GM12878 (cell line): Measurements from ENCODE around the gene PARD6A. TPM values are rescaled to one million over a fixed set of nuclear protein-coding genes. Genes with fewer than 3 reads are reported as not detected.

Experiments used
- ATAC-seq: fragments of 200-7000 bp; cut with Tn5 transposase; 3 replicates; pipeline ENCODE4 v1.9.1; 2020; ENCODE audit warnings: mild to moderate bottlenecking, moderate library complexity
- BruUV-seq: library from RNA; stranded (reverse); fragments of 400-500 nt; replicated peaks from 2 replicates; lab custom pipeline; 2021; lab: Mats Ljungman, UMichigan
- CTCF ChIA-PET: fragments of 300-600 bp; sonication (Branson Sonifier 250); formaldehyde crosslinking; extraction: SDS; loops from one replicate; lab custom pipeline; 2021; ENCODE audit warnings: inconsistent platforms; lab: Yijun Ruan, JAX
- POLR2A ChIA-PET: fragments of 350-600 bp; formaldehyde crosslinking; extraction: SDS; loops from one replicate; lab custom pipeline; 2021; ENCODE audit warnings: inconsistent platforms; lab: Charles Lee
- RAD21 ChIA-PET: fragments of 300-600 bp; sonication (Branson Sonifier 250); formaldehyde crosslinking; loops from one replicate; lab custom pipeline; 2023; ENCODE audit warnings: antibody characterized with exemption; ENCODE audit not compliant: unreplicated experiment; lab: Charles Lee
- SMC1A ChIA-PET: fragments of 300-600 bp; sonication (Branson Sonifier 250); formaldehyde crosslinking; loops from one replicate; lab custom pipeline; 2023; ENCODE audit not compliant: unreplicated experiment, uncharacterized antibody; lab: Charles Lee
- DNase-seq: peaks from one replicate; pipeline ENCODE4 v3.0.0-alpha.2; 2011; ENCODE audit warnings: low read depth, low spot score
- FAIRE-seq: peaks from 3 replicates; lab custom pipeline; 2011; peaks lifted over from hg19 to GRCh38; lab: Jason Lieb, UNC
- H2AFZ ChIP-seq: 2 replicates; pipeline ENCODE4 v1.6.0; 2011; ENCODE audit warnings: low read depth, low read length, control low read depth; ENCODE audit not compliant: control insufficient read depth
- H3K27ac ChIP-seq: 2 replicates; pipeline ENCODE4 v1.5.1; 2011; ENCODE audit warnings: control low read depth; ENCODE audit not compliant: control insufficient read depth, insufficient read depth
- H3K27me3 ChIP-seq, 2 experiments: replicated peaks in 1 of 2; 2 replicates each; pipeline versions ENCODE4 v1.6.0 to v1.6.1; 2011; ENCODE audit warnings: low read length in 1 of 2; ENCODE audit not compliant: control insufficient read depth in 2 of 2, insufficient read depth in 2 of 2
- H3K36me3 ChIP-seq, 2 experiments: 2 replicates each; pipeline ENCODE4 v1.5.1; 2011; ENCODE audit warnings: low read length in 1 of 2; ENCODE audit not compliant: control insufficient read depth in 2 of 2, insufficient read depth in 2 of 2
- H3K4me1 ChIP-seq: 2 replicates; pipeline ENCODE4 v1.6.1; 2011; ENCODE audit warnings: mild to moderate bottlenecking, low read length, moderate library complexity, mixed read lengths; ENCODE audit not compliant: control insufficient read depth, insufficient read depth
- H3K4me2 ChIP-seq: 2 replicates; pipeline ENCODE4 v1.6.0; 2011; ENCODE audit warnings: control low read depth; ENCODE audit not compliant: control insufficient read depth, insufficient read depth
- H3K4me3 ChIP-seq: fragments of 200-600 bp; sonication (generic); 2 replicates; pipeline ENCODE4 v1.5.1; 2016
- H3K79me2 ChIP-seq: 2 replicates; pipeline ENCODE4 v1.6.0; 2011; ENCODE audit warnings: low read length; ENCODE audit not compliant: control insufficient read depth, insufficient read depth
- H3K9ac ChIP-seq: 2 replicates; pipeline ENCODE4 v1.8.0; 2011; ENCODE audit warnings: low read length, control low read depth, mixed read lengths; ENCODE audit not compliant: control insufficient read depth, insufficient read depth
- H3K9me3 ChIP-seq: replicated peaks from 3 replicates; pipeline ENCODE4 v1.5.1; 2011; ENCODE audit warnings: mild to moderate bottlenecking, low read length; ENCODE audit not compliant: control insufficient read depth, insufficient read depth
- H4K20me1 ChIP-seq: 2 replicates; pipeline ENCODE4 v1.6.0; 2011; ENCODE audit not compliant: control insufficient read depth, insufficient read depth
- ASH2L ChIP-seq: fragments of 300-600, 200-600 bp; sonication (generic); IDR thresholded peaks from 2 replicates; pipeline ENCODE4 v1.6.1; 2017; ENCODE audit warnings: low read depth, mild to moderate bottlenecking, borderline replicate concordance
- HCFC1 ChIP-seq: fragments of 150-350 bp; IDR thresholded peaks from 2 replicates; pipeline ENCODE4 v1.6.1; 2014; ENCODE audit warnings: low read length
- NBN ChIP-seq: fragments of 450-650 bp; IDR thresholded peaks from 2 replicates; pipeline ENCODE4 v1.6.1; 2016
- PAX5 ChIP-seq: IDR thresholded peaks from 2 replicates; pipeline ENCODE4 v1.6.1; 2011; ENCODE audit warnings: low read depth, low read length, borderline replicate concordance
- SIN3A ChIP-seq: IDR thresholded peaks from 2 replicates; pipeline ENCODE4 v1.6.1; 2012; ENCODE audit warnings: low read depth, low read length, improper control_type of control experiment
- SRF ChIP-seq, 2 experiments: IDR thresholded peaks; 2 replicates each; pipeline ENCODE4 v1.6.1; 2011; ENCODE audit warnings: low read depth in 2 of 2, low read length in 2 of 2, mild to moderate bottlenecking in 1 of 2, moderate library complexity in 1 of 2
- TCF7 ChIP-seq: IDR thresholded peaks from 2 replicates; pipeline ENCODE4 v1.6.1; 2014; ENCODE audit warnings: antibody characterized with exemption, borderline replicate concordance
- YBX1 ChIP-seq: fragments of 450-650 bp; IDR thresholded peaks from 2 replicates; pipeline ENCODE4 v1.6.1; 2016; ENCODE audit warnings: antibody characterized with exemption
- WGBS: methylation state at CpG from one replicate; pipeline ENCODE4 v1.1.6; 2016; ENCODE audit warnings: low lambda C conversion rate; ENCODE audit not compliant: insufficient replicate concordance, insufficient coverage; ENCODE audit errors: missing lambda C conversion rate; 5-methylcytosine and 5-hydroxymethylcytosine counted together
- in situ Hi-C: fragments of 300-500 bp; cut with MboI; formaldehyde crosslinking; loops from 9 replicates; pipeline ENCODE4 v1.14.3; 2018; ENCODE audit warnings: mixed read lengths
- intact Hi-C: fragments of 100-400 bp; cut with micrococcal nuclease; formaldehyde crosslinking; loops from one replicate; pipeline ENCODE4 v1.14.2; 2022; ENCODE audit not compliant: unreplicated experiment
- polyA plus RNA-seq, 11 experiments: library from polyadenylated mRNA; depleted of rRNA in 4 of 11; unstranded in 6 of 11; stranded (reverse) in 5 of 11; fragments of >200 nt; fragmentation: Nextera tagmentation in 4 of 11; fragmentation: Illumina TruSeq in 1 of 11; extraction: Ambion mirVana in 4 of 11; extraction: Trizol in 1 of 11; gene quantifications; 1 replicate in 1 of 11; 2 replicates in 10 of 11; pipeline versions ENCODE4 v1.2.1 to v1.2.3, GENCODE V29; 2011 to 2016; ENCODE audit warnings: inconsistent platforms in 2 of 11, missing spikeins in 2 of 11, low read depth in 1 of 11
- total RNA-seq, 4 experiments: library from RNA; depleted of rRNA in 3 of 4; stranded (reverse); fragments of >200 nt in 3 of 4; fragmentation: Illumina TruSeq in 1 of 4; extraction: Trizol in 1 of 4; gene quantifications; 2 replicates each; pipeline versions ENCODE4 v1.2.1 to v1.2.3, GENCODE V29; 2013 to 2021
- TF ChIP-seq, protein P1 (sequence below): fragments of 450-650 bp; formaldehyde crosslinking; IDR thresholded peaks from 2 replicates; pipeline ENCODE4 v1.4.0; 2022; ENCODE audit warnings: mild to moderate bottlenecking, moderate library complexity
- TF ChIP-seq, protein P2 (sequence below): fragments of 450-650 bp; IDR thresholded peaks from 2 replicates; pipeline ENCODE4 v1.6.1; 2016; ENCODE audit warnings: mild to moderate bottlenecking

PARD6A gene
- total and polyA plus RNA-seq, 10 of the 15 experiments (the other 5 are each of a cell fraction or from before 2014, with no cell fraction given) = 0.42 to 10.1 (median 4.4) TPM

DNA sequence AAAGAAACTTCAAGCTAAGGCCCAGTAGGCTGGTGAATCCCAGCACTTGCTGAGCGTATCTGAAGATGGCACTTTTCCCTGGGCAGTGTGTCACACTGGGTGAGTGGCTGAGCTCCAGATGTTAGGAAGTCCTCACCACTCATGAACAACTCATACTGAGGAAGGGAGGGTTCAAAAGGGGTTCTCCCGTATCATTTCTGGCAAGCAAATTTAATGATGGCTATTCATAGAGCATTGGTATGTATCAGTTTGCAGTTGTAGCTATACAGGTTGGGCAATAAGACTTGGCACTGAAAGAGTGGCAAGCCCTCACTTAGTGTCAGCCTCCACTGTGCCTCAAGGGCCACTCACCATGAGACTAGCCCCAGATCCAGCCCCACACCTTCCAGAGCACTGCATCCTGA lies 47.6 kb downstream of the PARD6A start:
- ChIA-PET RAD21 (no interaction called here), CTCF (interaction anchor here (0.8 kb wide), 1 partner anchor 227 kb away, joined by 3 read pairs; the partner anchor contains the start of gene ATP6V0D1), SMC1A (interaction anchor here (1.5 kb wide), 1 partner anchor 10 kb away, joined by 4 read pairs; no protein-coding TSS in a partner anchor), POLR2A (no interaction called here)
- BruUV-seq = no TSS peak
- ATAC-seq (no peak), FAIRE-seq (no peak), DNase-seq (no peak)
- no peaks in the 10 kb centered on the region for H3K27me3 ChIP-seq
- peaks cover 0 to 5% of the 10 kb centered on the region in 2 experiments; a peak in 1 of 4 replicates for H3K36me3 ChIP-seq
- in situ Hi-C loops = no loop called here
- WGBS = 73% methylated on average over 2 of the region's 2 CpGs
- peaks cover 3% of the 10 kb centered on the region for H3K4me1 ChIP-seq
- H3K9me3 ChIP-seq = no peaks in the 10 kb centered on the region
- H3K27ac ChIP-seq = no peak overlapping the region
- intact Hi-C loops = no loop called here
- no peak overlapping the region for H3K4me2 ChIP-seq
- H3K9ac ChIP-seq = no peak overlapping the region
- no peak for TF ChIP-seq ASH2L
- TF ChIP-seq SRF (IDR thresholded peaks at IDR 0.05; ENCODE audit: low read depth in 2 of 2, low read length in 2 of 2) = no peak
- no peak for TF ChIP-seq NBN
- no peak for TF ChIP-seq HCFC1
- TF ChIP-seq YBX1 = no peak
- no peak for TF ChIP-seq TCF7
- no peak for TF ChIP-seq PAX5
- TF ChIP-seq, protein P1, sequence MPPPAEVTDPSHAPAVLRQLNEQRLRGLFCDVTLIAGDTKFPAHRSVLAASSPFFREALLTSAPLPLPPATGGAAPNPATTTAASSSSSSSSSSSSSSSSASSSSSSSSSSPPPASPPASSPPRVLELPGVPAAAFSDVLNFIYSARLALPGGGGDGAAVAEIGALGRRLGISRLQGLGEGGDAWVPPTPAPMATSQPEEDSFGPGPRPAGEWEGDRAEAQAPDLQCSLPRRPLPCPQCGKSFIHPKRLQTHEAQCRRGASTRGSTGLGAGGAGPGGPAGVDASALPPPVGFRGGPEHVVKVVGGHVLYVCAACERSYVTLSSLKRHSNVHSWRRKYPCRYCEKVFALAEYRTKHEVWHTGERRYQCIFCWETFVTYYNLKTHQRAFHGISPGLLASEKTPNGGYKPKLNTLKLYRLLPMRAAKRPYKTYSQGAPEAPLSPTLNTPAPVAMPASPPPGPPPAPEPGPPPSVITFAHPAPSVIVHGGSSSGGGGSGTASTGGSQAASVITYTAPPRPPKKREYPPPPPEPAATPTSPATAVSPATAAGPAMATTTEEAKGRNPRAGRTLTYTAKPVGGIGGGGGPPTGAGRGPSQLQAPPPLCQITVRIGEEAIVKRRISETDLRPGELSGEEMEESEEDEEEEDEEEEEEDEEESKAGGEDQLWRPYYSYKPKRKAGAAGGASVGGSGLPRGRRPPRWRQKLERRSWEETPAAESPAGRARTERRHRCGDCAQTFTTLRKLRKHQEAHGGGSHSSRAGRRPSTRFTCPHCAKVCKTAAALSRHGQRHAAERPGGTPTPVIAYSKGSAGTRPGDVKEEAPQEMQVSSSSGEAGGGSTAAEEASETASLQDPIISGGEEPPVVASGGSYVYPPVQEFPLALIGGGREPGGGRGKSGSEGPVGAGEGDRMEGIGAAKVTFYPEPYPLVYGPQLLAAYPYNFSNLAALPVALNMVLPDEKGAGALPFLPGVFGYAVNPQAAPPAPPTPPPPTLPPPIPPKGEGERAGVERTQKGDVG (CRISPR knock-in tag) = no peak
- TF ChIP-seq, protein P2, sequence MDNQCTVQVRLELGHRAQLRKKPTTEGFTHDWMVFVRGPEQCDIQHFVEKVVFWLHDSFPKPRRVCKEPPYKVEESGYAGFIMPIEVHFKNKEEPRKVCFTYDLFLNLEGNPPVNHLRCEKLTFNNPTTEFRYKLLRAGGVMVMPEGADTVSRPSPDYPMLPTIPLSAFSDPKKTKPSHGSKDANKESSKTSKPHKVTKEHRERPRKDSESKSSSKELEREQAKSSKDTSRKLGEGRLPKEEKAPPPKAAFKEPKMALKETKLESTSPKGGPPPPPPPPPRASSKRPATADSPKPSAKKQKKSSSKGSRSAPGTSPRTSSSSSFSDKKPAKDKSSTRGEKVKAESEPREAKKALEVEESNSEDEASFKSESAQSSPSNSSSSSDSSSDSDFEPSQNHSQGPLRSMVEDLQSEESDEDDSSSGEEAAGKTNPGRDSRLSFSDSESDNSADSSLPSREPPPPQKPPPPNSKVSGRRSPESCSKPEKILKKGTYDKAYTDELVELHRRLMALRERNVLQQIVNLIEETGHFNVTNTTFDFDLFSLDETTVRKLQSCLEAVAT = no peak
- TF ChIP-seq SIN3A = no peak
- H3K79me2 ChIP-seq = no peaks in the 10 kb centered on the region; the same call in none of the 2 replicates
- no peak overlapping the region for H2AFZ ChIP-seq
- H3K4me3 ChIP-seq = no peak overlapping the region
- no peaks in the 10 kb centered on the region for H4K20me1 ChIP-seq
